GM18526 (cell line): ENCODE results near the gene CEP250.

Source experiments
- POLR2A ChIP-seq: IDR thresholded peaks from 3 replicates; pipeline ENCODE4 v1.6.1; 2011; ENCODE audit not compliant: insufficient read length; ENCODE audit errors: extremely low read depth

CEP250 gene

GRCh38 chr20:35444226-35444625 lies 11.2 kb upstream of the CEP250 start:
- no peak for TF ChIP-seq POLR2A

GRCh38 chr20:35446356-35447078 lies 8.9 kb upstream of the CEP250 start:
- no peak for TF ChIP-seq POLR2A

DNA sequence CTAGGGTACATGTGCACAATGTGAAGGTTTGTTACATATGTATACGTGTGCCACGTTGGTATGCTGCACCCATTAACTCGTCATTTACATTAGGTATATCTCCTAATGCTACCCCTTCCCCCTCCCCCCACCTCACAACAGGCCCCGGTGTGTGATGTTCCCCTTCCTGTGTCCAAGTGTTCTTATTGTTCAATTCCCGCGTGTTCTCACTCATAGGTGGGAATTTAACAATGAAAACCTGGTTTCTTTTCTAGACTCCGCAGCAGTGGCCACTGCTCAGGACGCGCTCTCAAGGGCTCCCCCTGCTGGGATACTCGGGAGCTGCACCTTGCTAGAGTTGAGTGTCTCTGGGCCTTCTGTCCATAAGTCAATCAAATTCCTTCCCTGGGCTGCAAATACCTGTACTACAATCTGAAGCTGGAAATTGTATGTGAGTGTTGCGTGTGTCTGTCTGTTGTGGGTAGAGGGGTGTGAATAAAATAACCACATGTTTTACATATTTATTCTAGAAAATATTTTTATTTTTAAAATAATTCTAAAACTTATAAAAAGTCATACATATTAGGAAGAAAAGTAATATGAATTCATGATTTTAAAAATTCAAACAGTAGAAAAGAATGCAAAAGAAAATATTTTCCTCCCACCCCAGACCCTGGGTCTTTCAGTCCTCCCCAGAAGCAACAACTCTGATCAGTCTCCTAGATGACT lies 8.2 kb upstream of the CEP250 start:
- no peak for TF ChIP-seq POLR2A

- no peak for TF ChIP-seq POLR2A
These were observed 6.5 kb upstream of the CEP250 start for GRCh38 chr20:35448788-35449373.

DNA sequence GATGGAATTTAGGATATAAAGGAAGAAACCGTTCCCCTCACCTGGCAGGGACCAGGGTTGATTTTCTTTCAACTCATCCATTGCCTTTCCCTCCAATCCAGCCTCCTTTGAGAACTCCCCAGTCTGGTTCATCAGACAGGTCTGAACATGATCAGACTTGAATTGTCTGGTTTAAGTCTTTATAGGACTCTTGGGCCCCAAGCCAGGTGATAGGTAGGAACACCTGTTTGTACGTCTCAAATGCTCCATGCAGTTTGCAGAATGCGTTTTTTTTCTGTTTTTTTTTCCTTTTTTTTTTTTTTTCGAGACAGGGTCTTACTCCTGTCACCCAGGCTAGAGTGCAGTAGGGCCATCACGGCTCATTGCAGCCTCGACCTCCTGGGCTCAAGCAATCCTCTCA lies 4.1 kb upstream of the CEP250 start:
- TF ChIP-seq POLR2A: no peak

DNA sequence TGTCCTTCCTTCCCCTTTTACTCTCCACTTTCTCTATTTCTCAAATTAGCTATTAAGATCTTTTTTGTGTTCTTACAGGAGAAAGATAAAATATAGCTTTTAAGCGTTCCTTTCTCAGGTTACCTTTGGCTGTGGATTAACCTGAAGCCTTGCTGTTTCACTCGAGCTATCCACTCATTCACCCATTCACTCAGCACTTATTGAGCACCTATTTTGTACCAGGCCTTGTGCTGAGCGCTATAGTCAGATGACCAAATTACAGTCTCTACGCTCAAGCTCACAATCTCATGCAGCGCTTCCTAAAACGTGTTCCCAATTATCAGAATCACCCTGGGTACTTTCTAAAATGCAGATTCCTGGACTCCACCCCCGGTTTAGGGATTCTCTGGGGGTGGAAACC lies 1.8 kb upstream of the CEP250 start:
- no peak for TF ChIP-seq POLR2A

DNA sequence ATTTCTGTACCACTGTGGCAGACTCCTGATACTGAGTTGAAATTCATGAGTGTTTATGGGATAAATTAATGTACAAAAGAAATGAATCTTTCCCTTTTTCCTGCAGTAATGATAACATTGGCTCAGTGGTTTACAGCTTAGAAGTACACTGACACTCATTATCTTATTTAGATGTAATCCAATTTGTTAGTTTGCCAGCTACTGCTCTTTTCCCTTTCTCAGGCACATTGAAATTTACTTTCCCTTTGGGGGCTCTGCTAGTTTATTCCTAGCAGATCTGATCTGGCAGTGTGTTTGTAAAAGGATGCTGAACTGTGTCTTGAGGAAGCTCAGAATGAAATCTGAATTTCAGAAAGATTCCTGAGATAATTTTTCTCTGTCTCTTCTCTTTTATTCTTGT lies 3.0 kb downstream of the CEP250 start:
- no peak for TF ChIP-seq POLR2A

DNA sequence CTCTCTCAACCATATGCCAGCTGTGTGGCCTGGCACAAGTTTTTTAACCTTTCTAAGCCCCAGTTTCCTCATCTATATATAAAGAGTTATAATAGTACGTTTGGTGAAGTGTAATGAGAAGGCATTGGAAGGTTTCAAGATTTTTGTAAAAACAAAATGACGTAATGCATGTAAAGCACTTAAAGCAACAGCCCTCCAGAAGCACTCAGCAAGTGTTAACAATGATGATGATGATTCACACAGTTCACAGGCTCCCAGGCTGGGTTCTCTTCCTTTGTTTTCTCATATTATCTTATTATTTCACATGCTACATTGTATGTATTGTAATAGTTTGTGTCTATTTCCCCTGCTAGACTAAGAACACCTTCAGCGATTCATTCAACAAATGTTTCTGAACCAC lies 6.2 kb downstream of the CEP250 start:
- no peak for TF ChIP-seq POLR2A

- TF ChIP-seq POLR2A: no peak
These were observed 7.0 kb downstream of the CEP250 start for GRCh38 chr20:35462351-35462750.

- TF ChIP-seq POLR2A: no peak
These were observed 8.3 kb downstream of the CEP250 start for GRCh38 chr20:35463455-35464300.

DNA sequence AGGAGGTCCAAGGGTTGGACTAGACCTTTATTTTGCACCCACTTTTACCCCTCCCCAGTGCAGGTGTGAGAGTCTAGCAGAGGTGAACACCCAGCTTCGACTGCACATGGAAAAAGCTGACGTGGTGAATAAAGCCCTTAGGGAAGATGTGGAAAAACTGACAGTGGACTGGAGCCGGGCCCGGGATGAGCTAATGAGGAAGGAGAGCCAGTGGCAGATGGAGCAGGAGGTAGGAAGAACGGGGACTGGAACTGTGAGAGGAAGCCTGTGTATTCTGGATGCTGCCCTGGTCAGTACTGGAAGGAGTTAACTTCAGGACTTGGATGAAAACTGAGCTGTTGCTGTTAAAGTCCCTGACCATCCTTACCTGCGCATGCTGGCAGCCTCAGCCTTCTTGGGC lies 10.6 kb downstream of the CEP250 start:
- no peak for TF ChIP-seq POLR2A

GRCh38 chr20:35466856-35467255 lies 11.5 kb downstream of the CEP250 start:
- no peak for TF ChIP-seq POLR2A

- no peak for TF ChIP-seq POLR2A
These were observed 12.2 kb downstream of the CEP250 start for GRCh38 chr20:35467339-35468224.

- no peak for TF ChIP-seq POLR2A
These were observed 13.4 kb downstream of the CEP250 start for GRCh38 chr20:35468671-35469334.
